HepG2 (cell line): ENCODE measurements around the gene TSPYL1.

Experiments
- NFYC ChIP-seq: IDR thresholded peaks from 2 replicates; pipeline ENCODE4 v1.6.1; 2016; ENCODE audit warnings: missing genetic modification reagents, missing compliant biosample characterization
- ZNF350 ChIP-seq: sonication (generic); formaldehyde crosslinking; IDR thresholded peaks from 2 replicates; pipeline ENCODE4 v1.4.0; 2020; ENCODE audit warnings: mild to moderate bottlenecking, low read depth, missing genetic modification reagents, borderline replicate concordance
- TF ChIP-seq, protein P1 (sequence below), 2 experiments: fragments of 450-650 bp in 1 of 2; sonication (generic) in 1 of 2; formaldehyde crosslinking; IDR thresholded peaks; 2 replicates each; pipeline versions ENCODE4 v1.5.0 to v1.8.0; 2020 to 2022; ENCODE audit warnings: mild to moderate bottlenecking in 1 of 2, missing genetic modification reagents in 1 of 2

DNA sequence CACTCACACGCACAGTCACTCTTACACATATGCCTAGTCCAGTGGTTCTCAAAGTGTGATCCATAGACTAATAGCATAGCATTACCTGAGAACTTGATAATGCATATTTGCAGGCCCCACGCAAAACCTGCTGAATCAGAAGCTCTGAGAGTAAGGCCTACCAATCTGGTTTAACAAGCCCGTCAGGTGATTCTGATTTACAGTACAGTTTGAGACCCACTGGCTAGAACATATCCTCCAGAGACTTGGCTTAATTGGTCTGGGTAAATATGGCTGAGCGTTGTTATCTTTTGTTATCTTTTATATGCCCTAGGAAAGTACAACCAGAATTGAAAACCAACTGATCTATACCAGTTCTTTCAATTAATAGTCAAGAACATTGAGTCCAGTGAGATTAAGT, 35.4 kb downstream of the TSPYL1 start:
- TF ChIP-seq NFYC (CRISPR knock-in tag): no peak
- TF ChIP-seq, protein P1, sequence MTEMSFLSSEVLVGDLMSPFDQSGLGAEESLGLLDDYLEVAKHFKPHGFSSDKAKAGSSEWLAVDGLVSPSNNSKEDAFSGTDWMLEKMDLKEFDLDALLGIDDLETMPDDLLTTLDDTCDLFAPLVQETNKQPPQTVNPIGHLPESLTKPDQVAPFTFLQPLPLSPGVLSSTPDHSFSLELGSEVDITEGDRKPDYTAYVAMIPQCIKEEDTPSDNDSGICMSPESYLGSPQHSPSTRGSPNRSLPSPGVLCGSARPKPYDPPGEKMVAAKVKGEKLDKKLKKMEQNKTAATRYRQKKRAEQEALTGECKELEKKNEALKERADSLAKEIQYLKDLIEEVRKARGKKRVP (CRISPR knock-in tag; IDR thresholded peaks at IDR 0.05): no peak
- no peak for TF ChIP-seq ZNF350 (CRISPR knock-in tag)
